HTR-8/SVneo (cell line): Measurements from ENCODE around the gene SHISA8.

Source experiments
- DNase-seq: peaks from one replicate; pipeline ENCODE4 v3.0.0; 2011; ENCODE audit warnings: low spot score, mixed read lengths; ENCODE audit not compliant: insufficient read length
- FAIRE-seq: peaks from 2 replicates; lab custom pipeline; 2011; peaks lifted over from hg19 to GRCh38; lab: Jason Lieb, UNC

Gene SHISA8

GRCh38 chr22:41915786-41916493 is 1.1 kb upstream of the SHISA8 start:
- FAIRE-seq (no peak), DNase-seq (no peak)

DNA sequence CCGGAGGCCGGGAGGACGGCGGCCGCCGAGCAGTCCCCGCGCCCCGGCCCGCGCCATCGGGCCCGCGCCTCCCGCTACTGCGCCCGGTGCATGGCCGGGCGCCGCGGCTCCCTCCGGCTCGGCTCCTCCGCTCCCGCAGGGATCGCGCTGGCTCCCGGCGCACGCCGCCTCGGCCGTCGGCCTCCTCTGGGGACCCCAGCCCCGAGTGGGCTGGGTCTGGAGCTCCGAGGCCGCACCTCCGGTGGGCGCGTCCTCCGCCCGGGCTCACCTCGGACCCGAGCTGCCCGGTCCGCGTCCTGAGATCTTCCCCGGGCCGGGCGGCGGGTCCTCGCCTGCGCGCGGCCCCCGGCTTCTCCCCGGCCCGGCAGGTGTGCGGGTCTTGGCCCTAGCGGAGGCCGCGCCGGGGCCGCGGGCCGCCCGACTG is 251 bp downstream of the SHISA8 start:
- FAIRE-seq (no peak), DNase-seq (no peak)

- FAIRE-seq (no peak), DNase-seq (no peak)
Observed at GRCh38 chr22:41913842-41914534, 886 bp downstream of the SHISA8 start.

GRCh38 chr22:41913040-41913719 is 1.7 kb downstream of the SHISA8 start:
- FAIRE-seq (no peak), DNase-seq (no peak)

DNA sequence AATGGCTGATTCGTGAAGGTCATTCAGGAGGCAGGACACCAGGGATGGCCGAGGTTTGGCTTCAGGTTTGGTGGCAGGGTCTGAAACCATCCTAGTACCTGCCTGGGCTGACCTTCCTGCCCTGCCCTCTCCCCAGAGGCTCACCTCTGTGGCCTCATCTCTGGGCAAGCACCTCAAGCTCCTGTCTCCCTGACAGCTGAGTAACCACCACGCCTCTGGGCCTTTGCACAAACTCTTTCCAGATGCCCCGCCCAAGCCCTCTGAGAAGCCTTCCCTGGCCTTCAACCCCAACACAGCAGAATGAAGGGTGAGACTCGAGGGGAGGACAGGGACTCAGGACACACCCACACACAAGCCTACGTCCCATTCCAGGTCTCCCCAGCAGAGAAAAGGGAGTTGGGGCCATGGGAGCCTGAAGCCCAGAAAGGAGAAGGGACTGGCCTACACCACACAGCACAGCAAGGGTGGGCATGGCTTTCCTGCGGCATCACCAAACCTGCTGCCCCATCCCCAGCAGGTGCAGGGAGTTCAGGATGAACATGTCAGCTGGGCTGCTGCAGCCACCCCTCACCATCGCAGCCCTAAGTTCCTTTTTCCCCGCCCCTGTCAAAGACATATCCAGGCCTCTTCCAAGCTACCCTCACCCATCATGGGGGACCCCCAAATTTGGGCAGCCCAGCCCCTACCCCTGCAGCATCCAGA is 2.4 kb downstream of the SHISA8 start:
- DNase-seq (no peak), FAIRE-seq (no peak)

DNA sequence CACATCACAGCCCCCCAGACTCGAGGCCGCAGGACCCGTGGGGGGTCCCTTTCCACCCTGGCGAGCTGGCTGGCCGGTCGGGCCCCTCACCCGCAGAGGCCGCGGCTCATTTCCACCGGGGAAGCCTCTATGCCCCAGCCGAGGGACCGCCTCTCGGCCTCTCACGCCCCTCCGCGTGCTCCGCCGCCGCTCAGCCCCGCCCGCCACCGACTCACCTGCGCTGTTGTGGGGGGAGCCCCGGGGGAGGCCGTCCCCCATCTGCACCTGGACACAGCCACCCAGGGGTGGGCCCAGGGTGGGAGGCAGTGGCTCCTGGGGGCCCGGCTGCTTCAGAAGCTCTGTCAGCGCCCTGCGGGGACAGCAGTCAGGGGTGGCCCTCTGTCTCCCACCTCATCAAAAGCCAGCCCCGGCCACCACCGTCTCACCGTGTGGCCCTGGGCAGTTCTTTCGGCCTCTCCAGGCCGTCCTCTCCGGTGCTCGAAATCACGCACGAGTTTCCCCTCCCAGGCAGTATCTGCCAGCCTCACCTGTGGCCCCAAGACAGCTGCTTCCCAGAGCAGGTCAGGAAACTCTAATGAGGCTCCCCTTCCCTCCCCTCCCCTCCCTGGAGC is 3.8 kb downstream of the SHISA8 start:
- FAIRE-seq (no peak), DNase-seq (no peak)

- no peak for DNase-seq
- no peak for FAIRE-seq
Observed at GRCh38 chr22:41910050-41911000, 4.5 kb downstream of the SHISA8 start.

GRCh38 chr22:41909310-41910049 is 5.4 kb downstream of the SHISA8 start:
- FAIRE-seq = no peak
- no peak for DNase-seq

DNA sequence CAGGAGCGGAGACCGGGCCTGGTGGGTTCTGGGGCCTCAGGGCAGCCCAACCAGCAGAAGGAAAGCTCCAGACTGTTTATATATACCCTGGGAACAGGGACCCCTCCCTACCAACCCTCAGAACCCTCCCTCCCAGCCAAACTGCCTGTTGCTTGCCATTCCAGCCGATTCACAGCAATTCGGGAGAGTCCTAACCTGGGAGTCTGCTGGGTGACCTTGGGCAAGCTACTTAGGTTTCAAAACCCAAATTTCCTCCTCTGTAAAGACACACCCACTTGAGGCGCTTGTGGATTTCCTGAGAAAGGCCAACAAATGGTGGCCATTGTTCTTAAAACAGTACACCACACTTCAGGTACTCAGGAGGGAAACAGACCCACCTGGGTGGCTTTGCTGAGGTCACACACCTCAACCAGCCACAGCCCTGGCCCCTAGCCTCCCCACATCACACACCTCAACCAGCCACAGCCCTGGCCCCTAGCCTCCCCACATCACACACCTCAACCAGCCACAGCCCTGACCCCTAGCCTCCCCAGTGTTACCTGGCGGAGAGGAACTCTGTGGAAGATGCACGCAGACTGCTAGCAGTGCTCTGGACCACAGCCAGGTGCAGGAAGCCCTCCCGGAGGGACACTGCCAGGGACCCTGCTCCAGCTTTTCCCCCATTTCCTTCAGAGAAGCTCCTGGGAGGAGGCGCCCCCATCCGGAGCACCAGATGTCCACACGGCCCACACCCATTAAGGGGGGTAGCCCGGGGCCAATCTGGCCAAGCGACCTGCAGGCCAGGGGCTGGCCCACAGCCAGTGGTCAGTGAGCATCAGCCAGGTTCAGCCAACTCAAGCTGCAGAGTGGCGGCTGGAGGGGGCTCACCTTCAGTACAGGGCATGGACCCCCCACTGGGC is 6.2 kb downstream of the SHISA8 start:
- FAIRE-seq = no peak

GRCh38 chr22:41907436-41908401 is 7.2 kb downstream of the SHISA8 start:
- DNase-seq (no peak), FAIRE-seq (peak; percentile 33)

More for the DNA sequence above, 6.2 kb downstream of the SHISA8 start:
- no peak for DNase-seq

GRCh38 chr22:41906822-41907221 is 8.1 kb downstream of the SHISA8 start:
- no peak for FAIRE-seq

GRCh38 chr22:41905411-41906202 is 9.3 kb downstream of the SHISA8 start:
- FAIRE-seq = no peak
- no peak for DNase-seq

More at GRCh38 chr22:41906822-41907221, 8.1 kb downstream of the SHISA8 start:
- no peak for DNase-seq

- FAIRE-seq (no peak), DNase-seq (no peak)
Observed at GRCh38 chr22:41904450-41905410, 10.1 kb downstream of the SHISA8 start.

DNA sequence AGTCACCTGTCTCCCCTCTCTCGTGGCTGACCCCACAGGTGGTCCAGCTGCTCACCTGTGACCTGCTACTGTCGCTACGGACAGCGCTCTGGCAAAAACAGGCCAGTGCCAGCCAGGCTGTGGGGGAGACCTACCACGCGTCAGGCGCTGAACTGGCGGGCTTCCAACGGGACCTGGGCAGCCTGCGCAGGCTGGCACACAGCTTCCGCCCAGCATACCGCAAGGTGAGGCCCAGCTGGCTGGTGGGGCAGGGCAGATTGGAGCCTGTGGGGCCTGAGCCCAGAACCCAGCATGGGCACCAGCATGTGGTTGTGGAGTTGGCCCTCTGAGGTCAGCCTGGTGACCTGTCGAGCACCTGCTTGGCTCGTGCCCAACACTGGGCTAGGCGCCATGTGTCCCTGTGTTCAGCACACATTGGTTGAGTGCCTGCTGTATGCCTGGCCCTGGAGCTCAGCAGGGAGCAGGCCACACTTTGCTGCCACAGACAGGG is 11.9 kb downstream of the SHISA8 start:
- no peak for FAIRE-seq
- DNase-seq = no peak
